Liver (tissue), 9 donors: Measurements from ENCODE around the gene ABCG5. TPM values are rescaled to one million over a fixed set of nuclear protein-coding genes. Genes with fewer than 3 reads are reported as not detected.
A peak's percentile ranks its signal among the peaks of the same experiment; 100 is the strongest.

ENCODE experiments used
- DNase-seq: peaks from one replicate; pipeline ENCODE4 v3.0.0-alpha.2; 2017; ENCODE audit warnings: low spot score
- H3K27ac ChIP-seq, 2 donors: one replicate each; pipeline ENCODE4 v1.7.0; 2013; ENCODE audit warnings: inconsistent platforms in 2 of 2, low read length in 2 of 2, control low read depth in 1 of 2, low read depth in 1 of 2, mild to moderate bottlenecking in 1 of 2
- H3K27me3 ChIP-seq, 4 donors: one replicate each; pipeline versions ENCODE4 v1.6.1 to v1.7.0; 2013; ENCODE audit warnings: low read length in 3 of 4, inconsistent platforms in 1 of 4, mild to moderate bottlenecking in 1 of 4, moderate library complexity in 1 of 4; ENCODE audit not compliant: control insufficient read depth in 4 of 4, insufficient read depth in 4 of 4
- H3K36me3 ChIP-seq, 4 donors: one replicate each; pipeline versions ENCODE4 v1.6.1 to v1.7.0; 2013; ENCODE audit warnings: low read length in 3 of 4, mild to moderate bottlenecking in 3 of 4, low read depth in 1 of 4, moderate library complexity in 1 of 4; ENCODE audit not compliant: control insufficient read depth in 4 of 4, insufficient read depth in 3 of 4
- H3K4me1 ChIP-seq, 4 donors: one replicate each; pipeline versions ENCODE4 v1.6.1 to v1.7.0; 2013; ENCODE audit warnings: low read length in 3 of 4, mild to moderate bottlenecking in 3 of 4, moderate library complexity in 1 of 4; ENCODE audit not compliant: control insufficient read depth in 4 of 4, insufficient read depth in 4 of 4
- H3K4me3 ChIP-seq, 3 donors: one replicate each; pipeline versions ENCODE4 v1.6.1 to v1.7.0; 2013; ENCODE audit warnings: low read length in 3 of 3, control low read depth in 1 of 3, low read depth in 1 of 3, mild to moderate bottlenecking in 1 of 3
- H3K9ac ChIP-seq, 2 donors: one replicate each; pipeline ENCODE4 v1.7.0; 2013; ENCODE audit warnings: low read length in 2 of 2, mild to moderate bottlenecking in 2 of 2, moderate library complexity in 2 of 2, control low read depth in 1 of 2, low read depth in 1 of 2
- H3K9me3 ChIP-seq, 4 donors: one replicate each; pipeline versions ENCODE4 v1.6.1 to v1.7.0; 2013; ENCODE audit warnings: low read length in 3 of 4; ENCODE audit not compliant: control insufficient read depth in 4 of 4
- EGR1 ChIP-seq, 2 donors: IDR thresholded peaks; 2 replicates each; pipeline ENCODE4 v1.6.1; 2016 to 2018; ENCODE audit warnings: antibody characterized with exemption in 2 of 2, low read depth in 2 of 2
- FOXA1 ChIP-seq: IDR thresholded peaks from 2 replicates; pipeline ENCODE4 v1.6.1; 2016; ENCODE audit warnings: antibody characterized with exemption
- FOXA2 ChIP-seq: IDR thresholded peaks from 2 replicates; pipeline ENCODE4 v1.6.1; 2016; ENCODE audit warnings: antibody characterized with exemption
- GABPA ChIP-seq, 2 donors: IDR thresholded peaks in 1 of 2; conservative IDR thresholded peaks in 1 of 2; 2 replicates each; pipeline ENCODE4 v1.6.1; 2016; ENCODE audit warnings: antibody characterized with exemption in 2 of 2, mild to moderate bottlenecking in 1 of 2, moderate library complexity in 1 of 2
- HNF4A ChIP-seq, 2 donors: conservative IDR thresholded peaks; 2 replicates each; pipeline ENCODE4 v1.6.1; 2016; ENCODE audit warnings: antibody characterized with exemption in 2 of 2, mild to moderate bottlenecking in 2 of 2
- HNF4G ChIP-seq: IDR thresholded peaks from 2 replicates; pipeline ENCODE4 v1.6.1; 2016; ENCODE audit warnings: antibody characterized with exemption
- JUND ChIP-seq, 2 donors: IDR thresholded peaks; 2 replicates each; pipeline ENCODE4 v1.6.1; 2016; ENCODE audit warnings: antibody characterized with exemption in 2 of 2
- NR2F2 ChIP-seq: IDR thresholded peaks from 2 replicates; pipeline ENCODE4 v1.6.1; 2016; ENCODE audit warnings: antibody characterized with exemption
- RAD21 ChIP-seq, 2 donors: IDR thresholded peaks; 2 replicates each; pipeline ENCODE4 v1.6.1; 2016; ENCODE audit warnings: antibody characterized with exemption in 2 of 2, mild to moderate bottlenecking in 2 of 2
- RXRA ChIP-seq, 2 donors: IDR thresholded peaks; 2 replicates each; pipeline ENCODE4 v1.6.1; 2017 to 2018; ENCODE audit warnings: antibody characterized with exemption in 2 of 2, mild to moderate bottlenecking in 1 of 2
- SP1 ChIP-seq: IDR thresholded peaks from 2 replicates; pipeline ENCODE4 v1.6.1; 2018; ENCODE audit warnings: antibody characterized with exemption, mild to moderate bottlenecking
- TAF1 ChIP-seq: conservative IDR thresholded peaks from 2 replicates; pipeline ENCODE4 v1.6.1; 2016; ENCODE audit warnings: antibody characterized with exemption, mild to moderate bottlenecking
- YY1 ChIP-seq: IDR thresholded peaks from 2 replicates; pipeline ENCODE4 v1.6.1; 2016; ENCODE audit warnings: antibody characterized with exemption, mild to moderate bottlenecking
- WGBS: extraction: QIAGEN DNeasy Blood & Tissue Kit; methylation state at CpG from one replicate; pipeline ENCODE4 v1.1.7; 2013; 5-methylcytosine and 5-hydroxymethylcytosine counted together
- polyA plus RNA-seq, 2 donors: library from polyadenylated mRNA; stranded (reverse) in 1 of 2; unstranded in 1 of 2; fragments of 200-250 nt in 1 of 2; fragments of >200 nt in 1 of 2; fragmentation: Nextera tagmentation in 1 of 2; extraction: Ambion mirVana in 1 of 2; gene quantifications; one replicate each; pipeline versions ENCODE4 v1.2.1 to v1.2.3, GENCODE V29; 2013 to 2015
- total RNA-seq, 2 donors: library from RNA; depleted of rRNA; stranded (reverse); fragments of >200 nt; gene quantifications; one replicate each; pipeline ENCODE4 v1.2.3, GENCODE V29; 2014
- TF ChIP-seq, protein P1 (sequence below): IDR thresholded peaks from 2 replicates; pipeline ENCODE4 v1.6.1; 2016; ENCODE audit warnings: antibody characterized with exemption
- TF ChIP-seq, protein P2 (sequence below): IDR thresholded peaks from 2 replicates; pipeline ENCODE4 v1.6.1; 2016; ENCODE audit warnings: antibody characterized with exemption
- TF ChIP-seq, protein P3 (sequence below): IDR thresholded peaks from 2 replicates; pipeline ENCODE4 v1.6.1; 2016; ENCODE audit warnings: antibody characterized with exemption
- TF ChIP-seq, protein P4 (sequence below): fragments of 150-350 bp; IDR thresholded peaks from 2 replicates; pipeline ENCODE4 v1.5.1; 2017; ENCODE audit warnings: improper control_type of control experiment, low read depth, low read length; ENCODE audit not compliant: missing input control
- donor health status: healthy.
- donor health status: healthy.
- donor health status: healthy.
- donor health status: healthy.
- donor health status: healthy.

ABCG5 gene
- total and polyA plus RNA-seq, 4 donors = 15.4 to 63.8 (median 38.5) TPM

DNA sequence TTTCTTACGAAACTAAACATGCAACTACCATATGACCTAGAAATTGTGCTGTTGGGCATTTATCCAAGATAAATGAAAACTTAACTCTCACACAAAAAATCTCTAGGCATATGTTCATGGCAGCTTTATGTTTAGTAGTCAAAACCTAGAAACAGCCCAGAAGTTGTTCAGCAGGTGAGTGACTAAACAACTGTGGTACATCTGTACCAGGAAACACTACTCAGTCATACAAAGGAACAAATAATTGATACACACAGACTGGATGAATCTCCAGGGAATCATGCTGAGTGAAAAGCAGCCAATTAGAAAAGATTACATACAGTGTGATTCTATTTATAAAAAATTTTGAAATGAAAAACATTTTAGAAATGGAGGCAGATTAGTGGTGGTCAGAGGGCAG is 35.5 kb downstream of the ABCG5 start:
- Histone ChIP-seq H3K9ac (no peak overlapping the region), H3K9me3 (no peaks in the 10 kb centered on the region), H3K4me1 (peaks cover 5 to 37% (median 33%) of the 10 kb centered on the region in 4 donors), H3K27ac (no peak overlapping the region), H3K4me3 (no peak overlapping the region), H3K27me3 (no peaks in the 10 kb centered on the region), H3K36me3 (no peaks in the 10 kb centered on the region)
- DNase-seq = no peak
- peak in 1 of 2 donors; percentile 5 for TF ChIP-seq RXRA (IDR thresholded peaks at IDR 0.05)
- TF ChIP-seq GABPA (IDR thresholded peaks at IDR 0.05 in 1 of 2, conservative IDR thresholded peaks at IDR 0.05 in 1 of 2) = no peak
- 40% methylated on average over 1 of the region's 1 CpG for WGBS

DNA sequence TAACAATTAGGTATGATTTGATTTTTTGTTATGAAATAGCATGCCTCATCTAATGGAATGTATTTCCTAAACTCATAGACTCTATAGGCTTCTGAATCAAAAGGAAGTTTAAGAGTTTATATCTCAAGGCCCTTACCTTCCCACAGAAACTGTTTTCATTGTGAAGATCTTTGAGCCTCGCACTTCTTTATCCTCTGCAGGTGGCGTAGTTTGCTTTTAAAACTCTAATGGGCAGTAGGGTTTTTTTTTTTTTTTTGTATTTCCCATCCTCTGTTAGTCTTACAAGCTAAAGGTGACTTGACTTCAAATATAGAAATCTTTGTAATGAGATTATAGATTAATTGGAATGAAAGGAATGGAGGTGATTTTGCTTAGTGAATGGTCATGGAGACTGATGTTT is 36.5 kb downstream of the ABCG5 start:
- WGBS = 28% methylated on average over 2 of the region's 2 CpGs

DNA sequence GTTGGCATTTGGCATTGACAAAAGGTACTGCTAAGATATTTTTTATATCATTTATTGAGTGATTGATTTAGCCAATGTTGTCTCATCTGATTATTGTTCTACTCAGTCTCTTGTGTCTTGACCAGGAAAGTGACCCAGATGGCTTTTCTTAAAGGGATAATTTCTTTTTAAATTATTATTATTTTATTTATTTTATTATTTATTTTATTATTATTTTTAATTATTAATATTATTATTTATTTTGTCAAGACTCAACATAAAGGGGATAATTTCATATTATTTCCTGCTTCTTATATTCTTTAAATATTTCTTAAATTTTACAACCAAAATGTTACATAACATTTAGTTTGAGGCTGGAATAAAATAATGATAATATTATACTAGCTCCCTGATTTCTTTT is 37.7 kb downstream of the ABCG5 start:
- no peak overlapping the region for H3K9ac ChIP-seq
- H3K27ac ChIP-seq = no peak overlapping the region
- no peak for TF ChIP-seq NR2F2
- no peak for TF ChIP-seq JUND (IDR thresholded peaks at IDR 0.05)
- no peak for TF ChIP-seq GABPA (IDR thresholded peaks at IDR 0.05 in 1 of 2, conservative IDR thresholded peaks at IDR 0.05 in 1 of 2)
- TF ChIP-seq, protein P1, sequence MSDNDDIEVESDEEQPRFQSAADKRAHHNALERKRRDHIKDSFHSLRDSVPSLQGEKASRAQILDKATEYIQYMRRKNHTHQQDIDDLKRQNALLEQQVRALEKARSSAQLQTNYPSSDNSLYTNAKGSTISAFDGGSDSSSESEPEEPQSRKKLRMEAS = no peak
- TF ChIP-seq RXRA (IDR thresholded peaks at IDR 0.05) = no peak
- TF ChIP-seq HNF4G = no peak
- TF ChIP-seq, protein P2, sequence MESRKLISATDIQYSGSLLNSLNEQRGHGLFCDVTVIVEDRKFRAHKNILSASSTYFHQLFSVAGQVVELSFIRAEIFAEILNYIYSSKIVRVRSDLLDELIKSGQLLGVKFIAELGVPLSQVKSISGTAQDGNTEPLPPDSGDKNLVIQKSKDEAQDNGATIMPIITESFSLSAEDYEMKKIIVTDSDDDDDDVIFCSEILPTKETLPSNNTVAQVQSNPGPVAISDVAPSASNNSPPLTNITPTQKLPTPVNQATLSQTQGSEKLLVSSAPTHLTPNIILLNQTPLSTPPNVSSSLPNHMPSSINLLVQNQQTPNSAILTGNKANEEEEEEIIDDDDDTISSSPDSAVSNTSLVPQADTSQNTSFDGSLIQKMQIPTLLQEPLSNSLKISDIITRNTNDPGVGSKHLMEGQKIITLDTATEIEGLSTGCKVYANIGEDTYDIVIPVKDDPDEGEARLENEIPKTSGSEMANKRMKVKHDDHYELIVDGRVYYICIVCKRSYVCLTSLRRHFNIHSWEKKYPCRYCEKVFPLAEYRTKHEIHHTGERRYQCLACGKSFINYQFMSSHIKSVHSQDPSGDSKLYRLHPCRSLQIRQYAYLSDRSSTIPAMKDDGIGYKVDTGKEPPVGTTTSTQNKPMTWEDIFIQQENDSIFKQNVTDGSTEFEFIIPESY = no peak
- TF ChIP-seq TAF1 = no peak
- no peak for TF ChIP-seq EGR1 (IDR thresholded peaks at IDR 0.05; ENCODE audit: low read depth in 2 of 2)
- TF ChIP-seq FOXA1 = no peak
- no peak for TF ChIP-seq HNF4A (conservative IDR thresholded peaks at IDR 0.05)
- TF ChIP-seq, protein P3, sequence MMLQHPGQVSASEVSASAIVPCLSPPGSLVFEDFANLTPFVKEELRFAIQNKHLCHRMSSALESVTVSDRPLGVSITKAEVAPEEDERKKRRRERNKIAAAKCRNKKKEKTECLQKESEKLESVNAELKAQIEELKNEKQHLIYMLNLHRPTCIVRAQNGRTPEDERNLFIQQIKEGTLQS = no peak
- TF ChIP-seq, protein P4, sequence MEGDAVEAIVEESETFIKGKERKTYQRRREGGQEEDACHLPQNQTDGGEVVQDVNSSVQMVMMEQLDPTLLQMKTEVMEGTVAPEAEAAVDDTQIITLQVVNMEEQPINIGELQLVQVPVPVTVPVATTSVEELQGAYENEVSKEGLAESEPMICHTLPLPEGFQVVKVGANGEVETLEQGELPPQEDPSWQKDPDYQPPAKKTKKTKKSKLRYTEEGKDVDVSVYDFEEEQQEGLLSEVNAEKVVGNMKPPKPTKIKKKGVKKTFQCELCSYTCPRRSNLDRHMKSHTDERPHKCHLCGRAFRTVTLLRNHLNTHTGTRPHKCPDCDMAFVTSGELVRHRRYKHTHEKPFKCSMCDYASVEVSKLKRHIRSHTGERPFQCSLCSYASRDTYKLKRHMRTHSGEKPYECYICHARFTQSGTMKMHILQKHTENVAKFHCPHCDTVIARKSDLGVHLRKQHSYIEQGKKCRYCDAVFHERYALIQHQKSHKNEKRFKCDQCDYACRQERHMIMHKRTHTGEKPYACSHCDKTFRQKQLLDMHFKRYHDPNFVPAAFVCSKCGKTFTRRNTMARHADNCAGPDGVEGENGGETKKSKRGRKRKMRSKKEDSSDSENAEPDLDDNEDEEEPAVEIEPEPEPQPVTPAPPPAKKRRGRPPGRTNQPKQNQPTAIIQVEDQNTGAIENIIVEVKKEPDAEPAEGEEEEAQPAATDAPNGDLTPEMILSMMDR = no peak
- TF ChIP-seq SP1 = no peak
- no peak for TF ChIP-seq RAD21 (IDR thresholded peaks at IDR 0.05)
- no peaks in the 10 kb centered on the region for H3K9me3 ChIP-seq
- no peak overlapping the region for H3K4me3 ChIP-seq
- no peak for DNase-seq
- peaks cover 1 to 17% (median 16%) of the 10 kb centered on the region in 4 donors for H3K4me1 ChIP-seq
- no peaks in the 10 kb centered on the region for H3K27me3 ChIP-seq
- H3K36me3 ChIP-seq = no peaks in the 10 kb centered on the region

More for the DNA sequence above, 36.5 kb downstream of the ABCG5 start:
- Histone ChIP-seq H3K4me3 (no peak overlapping the region), H3K27me3 (no peaks in the 10 kb centered on the region), H3K4me1 (peaks cover 3 to 27% (median 24%) of the 10 kb centered on the region in 4 donors), H3K9ac (no peak overlapping the region), H3K27ac (no peak overlapping the region), H3K9me3 (no peaks in the 10 kb centered on the region), H3K36me3 (no peaks in the 10 kb centered on the region)
- no peak for DNase-seq
- TF ChIP-seq SP1 = no peak
- TF ChIP-seq, protein P3 = no peak
- peak; percentile 75 to 84 for TF ChIP-seq RAD21 (IDR thresholded peaks at IDR 0.05)
- TF ChIP-seq, protein P4 = peak; percentile 38
- TF ChIP-seq, protein P1 = no peak
- TF ChIP-seq FOXA2 = no peak
- TF ChIP-seq NR2F2 = no peak
- TF ChIP-seq YY1 = no peak
